GM19025 (cell line): ENCODE measurements around the gene MAP7D1.

Experiments used
- ATAC-seq: cut with Tn5 transposase; IDR thresholded peaks from one replicate; pipeline ENCODE4 v1.9.1; 2021; ENCODE audit warnings: mild to moderate bottlenecking, low read depth, moderate library complexity; ENCODE audit not compliant: unreplicated experiment

MAP7D1 gene

GRCh38 chr1:36155408-36156328 is at the start of gene MAP7D1:
Gene MAP7D1, plus strand, starts transcription at chr1:36156160. Its CDS starts 258 bp downstream, at chr1:36156418.
- ATAC-seq, result peak; percentile 61

GRCh38 chr1:36106269-36106668 is 49.7 kb upstream of the MAP7D1 start:
- ATAC-seq, result no peak

GRCh38 chr1:36107394-36107793 is 48.6 kb upstream of the MAP7D1 start:
- ATAC-seq, result no peak

GRCh38 chr1:36108314-36108713 is 47.6 kb upstream of the MAP7D1 start:
- ATAC-seq, result no peak

- ATAC-seq, result no peak
Measured at GRCh38 chr1:36109041-36109679, 46.8 kb upstream of the MAP7D1 start.

GRCh38 chr1:36111151-36111550 is 44.8 kb upstream of the MAP7D1 start:
- ATAC-seq, result no peak

- no peak for ATAC-seq
Measured at GRCh38 chr1:36112823-36113222, 43.1 kb upstream of the MAP7D1 start.

- no peak for ATAC-seq
Measured at GRCh38 chr1:36114371-36114770, 41.6 kb upstream of the MAP7D1 start.

- no peak for ATAC-seq
Measured at GRCh38 chr1:36115200-36115669, 40.7 kb upstream of the MAP7D1 start.

- ATAC-seq, result no peak
Measured at GRCh38 chr1:36115931-36116330, 40.0 kb upstream of the MAP7D1 start.

GRCh38 chr1:36116901-36117300 is 39.1 kb upstream of the MAP7D1 start:
- no peak for ATAC-seq

- no peak for ATAC-seq
Measured at GRCh38 chr1:36118447-36119204, 37.3 kb upstream of the MAP7D1 start.

- ATAC-seq, result no peak
Measured at GRCh38 chr1:36119456-36119855, 36.5 kb upstream of the MAP7D1 start.

- no peak for ATAC-seq
Measured at GRCh38 chr1:36122062-36123030, 33.6 kb upstream of the MAP7D1 start.

- no peak for ATAC-seq
Measured at GRCh38 chr1:36123356-36123755, 32.6 kb upstream of the MAP7D1 start.

- no peak for ATAC-seq
Measured at GRCh38 chr1:36124404-36125128, 31.4 kb upstream of the MAP7D1 start.

- no peak for ATAC-seq
Measured at GRCh38 chr1:36125129-36125991, 30.6 kb upstream of the MAP7D1 start, which contains the start of gene COL8A2. Gene COL8A2, minus strand, starts transcription at chr1:36125222. Its CDS starts 24,980 bp downstream, at chr1:36100242.
